Nephron progenitor cell (in vitro differentiated cells): ENCODE data around the gene KCNMA1.

Experiments
- DNase-seq: peaks from one replicate; pipeline ENCODE4 v3.0.0; 2021
- H3K27ac Mint-ChIP-seq: 2 replicates; pipeline ENCODE4 v1.8.0; 2021; ENCODE audit warnings: mild to moderate bottlenecking, moderate library complexity, mixed read lengths
- H3K27me3 Mint-ChIP-seq: 2 replicates; pipeline ENCODE4 v1.8.0; 2021; ENCODE audit warnings: mild to moderate bottlenecking, low read depth, mixed read lengths; ENCODE audit not compliant: poor library complexity
- H3K36me3 Mint-ChIP-seq: 2 replicates; pipeline ENCODE4 v1.8.0; 2021; ENCODE audit warnings: low read depth, mixed read lengths
- H3K4me1 Mint-ChIP-seq: 2 replicates; pipeline ENCODE4 v1.8.0; 2021; ENCODE audit warnings: mixed read lengths
- H3K4me3 Mint-ChIP-seq: 2 replicates; pipeline ENCODE4 v1.8.0; 2021; ENCODE audit warnings: mild to moderate bottlenecking, moderate library complexity, mixed read lengths
- H3K9me3 Mint-ChIP-seq: 2 replicates; pipeline ENCODE4 v1.8.0; 2021; ENCODE audit warnings: mild to moderate bottlenecking, moderate library complexity, mixed read lengths
- CTCF ChIP-seq: fragments of 200-600 bp; sonication (generic); IDR thresholded peaks from 2 replicates; pipeline ENCODE4 v1.5.0; 2021; ENCODE audit warnings: antibody characterized with exemption

Gene KCNMA1

GRCh38 chr10:77359950-77360520 is 277.6 kb downstream of the KCNMA1 start:
- Mint-ChIP-seq H3K9me3 (no peaks in the 10 kb centered on the region), H3K27me3 (peaks cover 17% of the 10 kb centered on the region), H3K36me3 (no peaks in the 10 kb centered on the region), H3K27ac (no peak overlapping the region), H3K4me1 (peaks cover 3% of the 10 kb centered on the region), H3K4me3 (no peak overlapping the region)
- no peak for TF ChIP-seq CTCF
- DNase-seq, result no peak

- TF ChIP-seq CTCF, result no peak
- Mint-ChIP-seq H3K27ac (no peak overlapping the region), H3K27me3 (peaks cover 14% of the 10 kb centered on the region)
Measured at GRCh38 chr10:77359287-77359691, 278.3 kb downstream of the KCNMA1 start.

GRCh38 chr10:77358656-77359055 is 279.0 kb downstream of the KCNMA1 start:
- TF ChIP-seq CTCF, result no peak
- H3K27ac Mint-ChIP-seq, result no peak overlapping the region
- H3K4me3 Mint-ChIP-seq, result no peak overlapping the region
- no peaks in the 10 kb centered on the region for H3K9me3 Mint-ChIP-seq
- H3K36me3 Mint-ChIP-seq, result no peaks in the 10 kb centered on the region
- peaks cover 11% of the 10 kb centered on the region for H3K27me3 Mint-ChIP-seq
- H3K4me1 Mint-ChIP-seq, result peaks cover 3% of the 10 kb centered on the region
- no peak for DNase-seq

More at GRCh38 chr10:77359287-77359691, 278.3 kb downstream of the KCNMA1 start:
- no peak overlapping the region for H3K4me3 Mint-ChIP-seq
- peaks cover 3% of the 10 kb centered on the region for H3K4me1 Mint-ChIP-seq
- no peak for DNase-seq
- no peaks in the 10 kb centered on the region for H3K9me3 Mint-ChIP-seq
- no peaks in the 10 kb centered on the region for H3K36me3 Mint-ChIP-seq

- no peaks in the 10 kb centered on the region for H3K36me3 Mint-ChIP-seq
- H3K4me3 Mint-ChIP-seq, result no peak overlapping the region
- H3K27me3 Mint-ChIP-seq, result peaks cover 6% of the 10 kb centered on the region
- no peak for DNase-seq
- H3K4me1 Mint-ChIP-seq, result peaks cover 3% of the 10 kb centered on the region
- no peak for TF ChIP-seq CTCF
- H3K9me3 Mint-ChIP-seq, result no peaks in the 10 kb centered on the region
- H3K27ac Mint-ChIP-seq, result no peak overlapping the region
Measured at GRCh38 chr10:77357611-77358310, 279.8 kb downstream of the KCNMA1 start.

GRCh38 chr10:77357185-77357584 is 280.4 kb downstream of the KCNMA1 start:
- peaks cover 6% of the 10 kb centered on the region for H3K27me3 Mint-ChIP-seq
- no peak overlapping the region for H3K27ac Mint-ChIP-seq
- H3K4me3 Mint-ChIP-seq, result no peak overlapping the region
- no peaks in the 10 kb centered on the region for H3K36me3 Mint-ChIP-seq
- H3K9me3 Mint-ChIP-seq, result no peaks in the 10 kb centered on the region
- H3K4me1 Mint-ChIP-seq, result peaks cover 3% of the 10 kb centered on the region
- no peak for TF ChIP-seq CTCF
- no peak for DNase-seq

GRCh38 chr10:77355844-77356243 is 281.8 kb downstream of the KCNMA1 start:
- H3K9me3 Mint-ChIP-seq, result no peaks in the 10 kb centered on the region
- no peaks in the 10 kb centered on the region for H3K4me1 Mint-ChIP-seq
- H3K36me3 Mint-ChIP-seq, result no peaks in the 10 kb centered on the region
- peaks cover 6% of the 10 kb centered on the region for H3K27me3 Mint-ChIP-seq
- no peak for TF ChIP-seq CTCF
- DNase-seq, result no peak
- no peak overlapping the region for H3K4me3 Mint-ChIP-seq
- H3K27ac Mint-ChIP-seq, result no peak overlapping the region
